NCI-H524 (cell line): Measurements from ENCODE around the gene VTI1A.
"Not testable (repeated sequence)": the region's sequence is repeated elsewhere in the genome, so short reads cannot be mapped to it uniquely, and the experiment has no call there.

ENCODE experiments used
- DNase-seq, 2 experiments: peaks; one replicate each; lab custom pipeline; 2025; lab: John Stamatoyannopoulos, UW

VTI1A gene

GRCh38 chr10:112507046-112507445 lies 60.0 kb downstream of the VTI1A start:
- DNase-seq, result peak in 1 of 2 experiments; percentile 0

- no peak for DNase-seq
Observed at GRCh38 chr10:112507988-112508387, 61.0 kb downstream of the VTI1A start.

DNA sequence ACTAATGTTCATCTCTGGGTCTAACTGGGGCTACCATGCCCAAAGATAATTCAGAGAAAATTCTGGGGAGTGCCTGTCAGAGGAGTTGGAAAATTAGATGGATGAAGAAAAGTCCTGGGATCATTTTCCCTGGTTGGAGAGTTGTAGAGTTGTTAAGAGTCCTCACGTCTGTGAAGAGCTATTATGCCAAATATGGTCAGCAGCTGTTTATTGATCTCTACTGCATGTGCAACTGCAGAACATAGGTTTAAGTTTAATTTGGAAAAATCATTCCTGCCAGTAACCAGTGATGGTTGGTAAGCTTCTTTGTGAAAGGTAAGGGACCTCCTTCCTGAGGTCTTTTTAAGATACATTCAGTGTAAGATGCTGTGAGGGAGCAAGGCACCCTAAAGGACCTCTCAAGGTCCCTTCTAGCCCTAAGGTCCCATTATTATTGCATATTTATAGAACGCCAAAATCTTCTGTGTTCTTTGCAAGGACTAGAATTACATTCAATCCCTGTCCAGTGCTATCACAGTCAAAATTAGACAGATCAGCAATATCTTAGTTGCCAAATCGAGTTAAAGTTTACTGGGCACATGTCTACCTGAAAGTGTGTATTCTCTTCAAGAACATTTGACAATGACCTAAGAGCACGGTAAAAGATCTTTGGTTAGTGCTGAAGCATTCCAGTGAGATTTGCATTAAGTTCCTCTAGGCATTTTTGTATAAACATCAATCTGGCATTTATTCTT lies 62.7 kb downstream of the VTI1A start:
- no peak for DNase-seq

- no peak for DNase-seq
Observed at GRCh38 chr10:112510384-112510783, 63.4 kb downstream of the VTI1A start.

- DNase-seq, result no peak
Observed at GRCh38 chr10:112512294-112512693, 65.3 kb downstream of the VTI1A start.

DNA sequence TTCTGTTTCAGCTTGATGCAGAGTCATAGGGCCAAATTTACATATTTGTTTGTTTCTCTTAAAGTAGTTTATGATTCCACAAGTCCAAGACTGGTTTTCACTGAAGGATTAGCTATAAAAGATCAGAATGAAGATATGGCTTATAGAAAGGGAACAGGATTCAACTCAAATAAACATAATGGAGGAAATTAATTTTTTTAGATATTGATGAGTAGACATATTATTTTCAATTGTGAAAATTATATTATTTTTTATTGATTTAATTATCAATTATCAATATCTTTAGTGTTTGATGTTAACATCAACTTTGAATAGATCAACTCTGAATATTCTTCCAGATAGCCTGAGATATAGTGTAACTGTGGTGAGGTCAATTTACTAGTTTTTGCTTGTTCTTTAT lies 68.1 kb downstream of the VTI1A start:
- DNase-seq, result no peak

GRCh38 chr10:112515852-112516251 lies 68.8 kb downstream of the VTI1A start:
- DNase-seq, result no peak

DNA sequence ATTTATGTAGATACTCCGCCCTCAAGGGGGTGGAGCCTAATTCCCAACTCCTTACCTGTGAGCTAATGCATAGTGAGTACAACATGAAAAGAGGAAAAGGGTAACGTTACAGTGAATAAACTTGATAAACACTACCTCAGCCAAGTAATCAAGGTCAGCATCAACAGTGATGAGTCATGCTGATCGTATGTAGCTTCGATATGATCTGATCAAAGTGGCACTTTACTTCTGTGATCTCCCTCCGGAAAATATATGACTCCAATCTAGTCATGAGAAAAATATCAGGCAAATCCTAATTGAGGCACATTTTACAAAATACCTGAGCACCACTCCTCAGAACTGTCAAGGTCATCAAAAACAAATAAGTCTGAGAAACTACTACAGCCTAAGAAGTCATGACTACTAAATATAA lies 70.4 kb downstream of the VTI1A start:
- no peak for DNase-seq

DNA sequence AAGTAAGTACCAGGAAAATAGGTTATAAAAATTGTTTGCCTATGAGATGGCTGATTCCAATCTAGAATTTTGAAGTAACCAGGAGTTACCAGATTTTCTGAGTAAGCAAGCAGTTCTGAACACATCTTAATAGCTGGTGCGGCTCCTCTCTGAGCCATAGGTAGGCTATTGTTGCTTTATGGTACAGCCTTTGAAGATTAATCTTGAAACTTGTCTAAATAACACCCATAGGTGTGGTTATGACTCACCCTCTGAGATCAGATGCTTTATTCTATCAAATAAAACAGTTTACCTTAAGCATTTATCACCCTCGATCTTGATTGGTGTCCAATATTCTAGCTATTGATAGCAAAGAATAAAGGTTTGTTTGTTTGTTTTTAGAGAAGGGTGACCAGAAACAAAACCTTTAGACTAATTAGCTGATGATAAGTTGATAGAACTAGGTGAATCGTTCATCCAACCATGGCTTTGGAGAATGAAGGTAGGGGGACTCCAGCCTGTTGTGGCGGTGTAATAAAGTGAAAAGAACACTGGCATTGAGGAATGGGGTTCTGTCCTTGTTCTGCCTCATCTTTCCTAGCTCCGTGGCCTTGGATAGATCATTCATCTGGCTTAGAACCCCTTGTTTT lies 72.2 kb downstream of the VTI1A start:
- no peak for DNase-seq

- DNase-seq, result no peak
Observed at GRCh38 chr10:112520914-112521313, 73.9 kb downstream of the VTI1A start.

GRCh38 chr10:112524641-112525040 lies 77.6 kb downstream of the VTI1A start:
- no peak for DNase-seq

DNA sequence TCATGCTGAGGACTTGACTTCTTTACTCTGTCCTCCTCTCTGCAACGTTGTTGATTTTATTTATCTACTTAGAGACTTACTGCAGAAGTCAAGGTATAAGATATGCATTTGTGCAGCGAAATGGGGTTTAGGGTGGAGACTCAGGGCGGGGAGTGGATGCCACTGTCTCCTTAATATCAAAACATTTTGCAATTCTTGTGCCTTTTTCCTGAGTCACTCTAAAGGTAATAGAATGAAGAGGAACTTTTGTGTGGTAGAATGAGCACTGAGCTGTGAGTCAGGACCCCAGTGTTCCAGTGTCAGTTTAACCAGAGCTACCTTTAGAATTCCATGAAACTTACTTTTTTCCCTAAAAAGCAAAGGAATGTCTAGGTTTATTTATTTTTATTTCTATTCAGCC lies 78.2 kb downstream of the VTI1A start:
- DNase-seq, result no peak

- no peak for DNase-seq
Observed at GRCh38 chr10:112526139-112526538, 79.1 kb downstream of the VTI1A start.

- no peak for DNase-seq
Observed at GRCh38 chr10:112526906-112527305, 79.9 kb downstream of the VTI1A start.

- no peak for DNase-seq
Observed at GRCh38 chr10:112528235-112528634, 81.2 kb downstream of the VTI1A start.

DNA sequence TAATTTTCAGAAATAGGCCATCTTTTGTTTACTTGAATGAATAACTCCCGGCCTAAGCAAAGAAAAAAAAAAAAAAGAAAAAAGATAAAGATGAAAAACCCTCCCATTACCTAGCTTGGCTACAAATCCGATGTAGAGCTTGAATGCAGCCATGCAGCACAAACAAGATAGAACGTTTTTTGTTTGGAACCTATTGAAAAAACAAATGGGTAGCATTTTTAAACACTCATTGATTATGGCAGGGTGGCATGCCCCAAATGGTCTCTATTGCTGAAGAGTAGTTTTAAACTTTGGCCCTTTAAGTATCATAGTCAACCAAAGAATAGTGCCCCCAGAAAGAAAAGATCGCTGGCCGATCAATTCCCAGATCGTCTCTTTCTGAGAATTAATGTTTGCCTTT lies 84.4 kb downstream of the VTI1A start:
- DNase-seq, result no peak

DNA sequence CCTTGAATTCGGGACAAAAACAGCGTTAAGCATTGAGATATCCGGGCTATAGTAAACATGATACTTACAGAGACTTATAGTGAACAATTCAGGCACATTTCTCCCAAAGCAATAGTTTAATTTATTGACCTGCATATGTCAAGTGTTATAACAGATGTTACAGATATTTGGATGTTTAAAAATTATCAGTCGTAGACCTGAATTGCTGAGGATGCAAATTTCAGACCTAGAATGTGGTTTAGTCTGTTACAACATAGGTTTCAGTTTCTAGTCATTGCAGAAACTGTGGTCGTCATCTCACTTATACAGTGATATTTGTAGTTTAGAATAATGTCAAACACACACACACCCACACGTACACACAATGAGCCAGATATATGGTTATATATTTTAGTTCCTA lies 85.2 kb downstream of the VTI1A start:
- no peak for DNase-seq

DNA sequence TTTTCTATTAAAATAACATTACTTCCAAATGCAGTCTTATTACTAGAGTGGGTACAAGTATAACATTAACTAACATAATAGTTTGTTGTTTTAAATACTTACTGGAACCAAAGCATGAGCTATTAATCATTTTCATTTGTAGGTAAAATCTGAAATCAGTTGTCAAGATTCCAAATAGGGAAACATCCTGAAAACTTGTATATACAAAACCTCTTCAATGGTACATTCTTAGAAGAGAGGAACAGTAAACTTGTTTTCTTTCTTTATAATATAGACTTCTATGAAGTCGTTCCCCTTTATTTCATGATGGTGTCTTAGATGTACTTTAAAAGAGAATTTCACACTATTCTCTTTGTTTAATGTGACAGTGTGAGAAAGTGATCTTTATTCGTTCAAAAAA lies 85.9 kb downstream of the VTI1A start:
- no peak for DNase-seq

GRCh38 chr10:112533916-112534315 lies 86.9 kb downstream of the VTI1A start:
- DNase-seq, result no peak

DNA sequence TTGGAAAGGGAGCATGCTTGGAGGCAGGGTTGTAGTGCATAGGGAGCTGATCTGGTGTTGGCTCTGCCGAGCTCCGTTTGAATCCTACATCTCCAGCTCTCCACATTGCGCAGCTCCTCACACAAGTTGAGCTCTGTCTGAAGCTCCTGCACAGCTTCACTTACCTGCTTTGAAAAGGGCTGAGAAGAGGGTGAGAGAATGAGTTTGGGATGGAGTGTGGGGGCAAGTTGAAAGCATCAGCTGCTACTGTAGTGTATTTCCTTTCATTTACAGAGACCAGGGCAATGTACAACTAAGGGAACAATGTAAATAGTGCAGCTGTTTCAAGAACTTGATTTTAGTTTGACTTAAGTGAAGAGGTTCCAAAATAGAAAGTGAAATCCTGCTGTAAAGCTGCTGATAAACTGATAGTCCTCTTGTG lies 88.5 kb downstream of the VTI1A start:
- DNase-seq, result no peak

DNA sequence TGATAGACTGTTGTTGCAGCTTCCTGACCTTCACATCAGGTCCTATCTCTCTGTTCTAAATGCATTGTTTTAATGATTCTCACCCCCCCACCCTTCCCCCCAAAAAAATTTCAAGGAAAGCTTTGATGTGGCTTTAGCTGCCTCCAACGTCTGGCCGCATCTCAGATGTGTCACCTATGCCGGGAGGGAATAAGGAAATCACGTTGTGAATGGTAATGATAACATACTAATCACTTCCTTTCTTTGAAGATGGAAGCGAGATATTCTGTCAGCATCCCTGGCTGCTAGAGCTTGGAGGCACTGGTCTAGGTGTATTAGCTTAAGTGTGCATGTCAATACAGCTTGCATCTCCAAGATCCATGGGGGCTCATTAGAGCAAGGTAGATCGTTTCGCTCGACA lies 89.6 kb downstream of the VTI1A start:
- no peak for DNase-seq

DNA sequence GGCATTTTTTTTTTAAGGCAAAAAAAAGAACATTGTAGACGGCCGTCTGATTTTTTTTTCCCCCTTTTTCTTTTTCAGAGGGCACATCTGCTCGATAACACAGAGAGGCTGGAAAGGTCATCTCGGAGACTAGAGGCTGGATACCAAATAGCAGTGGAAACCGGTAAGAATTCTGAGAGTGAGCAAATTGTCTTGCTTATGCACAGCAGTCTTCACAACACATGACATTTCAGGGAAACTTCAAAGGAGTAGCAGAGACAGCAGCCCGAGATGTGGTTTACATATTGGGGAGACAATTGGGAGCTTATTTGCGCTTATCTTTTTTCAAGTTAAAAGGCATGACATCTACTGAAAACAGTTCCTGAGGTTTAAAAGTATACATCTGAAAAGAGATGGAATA lies 91.2 kb downstream of the VTI1A start:
- DNase-seq, result no peak

DNA sequence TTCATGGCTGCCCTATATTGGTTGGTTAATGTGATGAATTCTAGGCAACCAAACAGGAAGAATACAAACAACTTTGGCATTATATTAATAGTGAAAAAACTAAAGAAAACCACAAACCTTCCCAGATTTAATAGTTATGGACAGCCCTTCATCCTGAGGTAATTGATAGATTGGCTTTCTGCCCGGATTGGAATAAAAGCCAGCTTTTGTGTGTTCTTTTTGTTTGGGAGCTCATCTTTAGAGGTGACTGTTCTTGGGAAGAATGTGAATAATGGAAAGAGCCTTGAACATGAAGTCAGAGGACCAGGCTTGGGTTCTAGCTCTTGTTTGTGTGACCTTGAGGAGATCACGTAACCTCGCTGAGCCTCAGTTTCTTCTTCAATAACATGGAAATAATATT lies 92.3 kb downstream of the VTI1A start:
- no peak for DNase-seq

DNA sequence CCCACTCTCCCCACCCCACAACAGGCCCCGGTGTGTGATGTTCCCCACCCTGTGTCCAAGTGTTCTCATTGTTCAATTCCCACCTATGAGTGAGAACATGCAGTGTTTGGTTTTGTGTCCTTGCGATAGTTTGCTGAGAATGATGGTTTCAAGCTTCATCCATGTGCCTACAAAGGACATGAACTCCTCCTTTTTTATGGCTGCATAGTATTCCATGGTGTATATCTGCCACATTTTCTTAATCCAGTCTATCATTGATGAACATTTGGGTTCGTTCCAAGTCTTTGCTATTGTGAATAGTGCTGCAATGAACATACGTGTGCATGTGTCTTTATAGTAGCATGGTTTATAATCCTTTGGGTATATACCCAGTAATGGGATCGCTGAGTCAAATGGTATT lies 95.8 kb downstream of the VTI1A start:
- DNase-seq, result not testable (repeated sequence)
